SU-DHL-6 (cell line): Measurements from ENCODE around the gene CCNL2.
"Not testable (repeated sequence)": the region's sequence is repeated elsewhere in the genome, so short reads cannot be mapped to it uniquely, and the experiment has no call there.

ENCODE experiments used
- H2AFZ ChIP-seq: fragments of 200-600 bp; sonication (generic); 2 replicates; pipeline ENCODE4 v1.6.1; 2014; ENCODE audit warnings: low read depth, mild to moderate bottlenecking, moderate library complexity, mixed read lengths, antibody characterized with exemption, low read length; ENCODE audit not compliant: severe bottlenecking
- H3F3A ChIP-seq: fragments of 200-600 bp; shearing (Covaris generic); 2 replicates; pipeline ENCODE4 v1.6.0; 2016; ENCODE audit warnings: antibody characterized with exemption, mild to moderate bottlenecking; ENCODE audit not compliant: insufficient read depth
- H3K27ac ChIP-seq: fragments of 200-600 bp; sonication (generic); 2 replicates; pipeline ENCODE4 v1.5.1; 2016; ENCODE audit warnings: low read depth, mild to moderate bottlenecking, low read length, moderate library complexity, mixed read lengths
- H3K27me3 ChIP-seq: fragments of 200-600 bp; sonication (generic), shearing (Covaris generic); 2 replicates; pipeline ENCODE4 v1.6.0; 2014; ENCODE audit warnings: mild to moderate bottlenecking, low read length
- H3K36me3 ChIP-seq: fragments of 200-600 bp; sonication (generic); 2 replicates; pipeline ENCODE4 v1.6.1; 2014; ENCODE audit warnings: mild to moderate bottlenecking, low read length, mixed read lengths
- H3K4me2 ChIP-seq: fragments of 300-600, 200-600 bp; shearing (Covaris generic), sonication (generic); 2 replicates; pipeline ENCODE4 v1.6.0; 2014; ENCODE audit warnings: low read length, low read depth, mild to moderate bottlenecking; ENCODE audit not compliant: poor library complexity, severe bottlenecking
- H3K4me3 ChIP-seq: fragments of 200-600 bp; sonication (generic); 2 replicates; pipeline ENCODE4 v1.5.1; 2014; ENCODE audit warnings: antibody characterized with exemption, low read length, mild to moderate bottlenecking, mixed read lengths; ENCODE audit not compliant: insufficient read depth, poor library complexity, severe bottlenecking
- H3K79me2 ChIP-seq: fragments of 200-600 bp; sonication (generic); 2 replicates; pipeline ENCODE4 v1.6.1; 2014; ENCODE audit warnings: mild to moderate bottlenecking, low read length, moderate library complexity; ENCODE audit not compliant: insufficient read depth
- H3K9ac ChIP-seq: fragments of 200-600 bp; sonication (generic); 2 replicates; pipeline ENCODE4 v1.7.0; 2014; ENCODE audit warnings: mild to moderate bottlenecking, low read length
- H3K9me2 ChIP-seq: fragments of 200-600 bp; sonication (generic); replicated peaks from 2 replicates; pipeline ENCODE4 v1.6.1; 2014; ENCODE audit warnings: low read length; ENCODE audit not compliant: insufficient read depth
- H3K9me3 ChIP-seq: fragments of 200-600 bp; sonication (generic); 2 replicates; pipeline ENCODE4 v1.6.1; 2014; ENCODE audit warnings: low read length, mixed read lengths; ENCODE audit not compliant: insufficient read depth
- H4K20me1 ChIP-seq: fragments of 200-600 bp; sonication (generic); 2 replicates; pipeline ENCODE4 v1.6.1; 2014; ENCODE audit warnings: low read depth, mild to moderate bottlenecking, antibody characterized with exemption, low read length, moderate library complexity, mixed read lengths
- EZH2phosphoT487 ChIP-seq: fragments of 200-600 bp; sonication (generic), shearing (Covaris generic); conservative IDR thresholded peaks from 2 replicates; pipeline ENCODE4 v1.6.1; 2018; ENCODE audit warnings: mild to moderate bottlenecking, antibody characterized with exemption, low read length, moderate library complexity, mixed read lengths
- TF ChIP-seq, protein P1 (sequence below): fragments of 200-600 bp; sonication (generic); IDR thresholded peaks from one replicate; pipeline ENCODE4 v1.5.1; 2017; ENCODE audit warnings: antibody characterized with exemption, mild to moderate bottlenecking, low read length, moderate library complexity; ENCODE audit not compliant: insufficient read depth, poor library complexity, severe bottlenecking

Gene CCNL2

DNA sequence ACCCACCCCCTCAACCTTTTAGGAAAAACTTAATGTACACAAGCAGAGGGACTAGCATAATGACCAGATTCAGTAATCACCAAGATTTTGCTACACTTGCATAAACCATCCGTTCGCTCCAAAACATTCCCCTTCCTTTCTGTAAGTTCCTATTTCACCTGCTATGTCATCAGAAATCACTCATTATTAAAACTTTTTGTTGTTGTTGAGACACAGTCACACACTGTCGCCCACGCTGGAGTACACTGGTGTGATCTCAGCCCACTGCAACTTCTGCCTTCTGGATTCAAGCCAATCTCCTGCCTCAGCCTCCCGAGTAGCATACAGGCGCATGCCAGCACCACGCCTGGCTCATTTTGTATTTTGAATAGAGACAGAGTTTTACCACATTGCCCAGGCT lies 4.5 kb upstream of the CCNL2 start:
- Histone ChIP-seq H3K27me3 (no peaks in the 10 kb centered on the region), H4K20me1 (0 out of 2 replicates have a peak, but pooled peaks cover 6% of the 10 kb centered on the region), H3K79me2 (peaks cover 62% of the 10 kb centered on the region), H3K27ac (no peak overlapping the region), H3K36me3 (peaks cover 11% of the 10 kb centered on the region; the same call in 1 of the 2 replicates), H3K4me2 (no peak overlapping the region), H3K4me3 (no peak overlapping the region), H3F3A (peaks cover 25% of the 10 kb centered on the region), H3K9me2 (no peaks in the 10 kb centered on the region), H2AFZ (no peak overlapping the region), H3K9ac (no peak overlapping the region), H3K9me3 (no peaks in the 10 kb centered on the region)
- TF ChIP-seq, protein P1, sequence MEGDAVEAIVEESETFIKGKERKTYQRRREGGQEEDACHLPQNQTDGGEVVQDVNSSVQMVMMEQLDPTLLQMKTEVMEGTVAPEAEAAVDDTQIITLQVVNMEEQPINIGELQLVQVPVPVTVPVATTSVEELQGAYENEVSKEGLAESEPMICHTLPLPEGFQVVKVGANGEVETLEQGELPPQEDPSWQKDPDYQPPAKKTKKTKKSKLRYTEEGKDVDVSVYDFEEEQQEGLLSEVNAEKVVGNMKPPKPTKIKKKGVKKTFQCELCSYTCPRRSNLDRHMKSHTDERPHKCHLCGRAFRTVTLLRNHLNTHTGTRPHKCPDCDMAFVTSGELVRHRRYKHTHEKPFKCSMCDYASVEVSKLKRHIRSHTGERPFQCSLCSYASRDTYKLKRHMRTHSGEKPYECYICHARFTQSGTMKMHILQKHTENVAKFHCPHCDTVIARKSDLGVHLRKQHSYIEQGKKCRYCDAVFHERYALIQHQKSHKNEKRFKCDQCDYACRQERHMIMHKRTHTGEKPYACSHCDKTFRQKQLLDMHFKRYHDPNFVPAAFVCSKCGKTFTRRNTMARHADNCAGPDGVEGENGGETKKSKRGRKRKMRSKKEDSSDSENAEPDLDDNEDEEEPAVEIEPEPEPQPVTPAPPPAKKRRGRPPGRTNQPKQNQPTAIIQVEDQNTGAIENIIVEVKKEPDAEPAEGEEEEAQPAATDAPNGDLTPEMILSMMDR = no peak
- no peak for TF ChIP-seq EZH2phosphoT487

DNA sequence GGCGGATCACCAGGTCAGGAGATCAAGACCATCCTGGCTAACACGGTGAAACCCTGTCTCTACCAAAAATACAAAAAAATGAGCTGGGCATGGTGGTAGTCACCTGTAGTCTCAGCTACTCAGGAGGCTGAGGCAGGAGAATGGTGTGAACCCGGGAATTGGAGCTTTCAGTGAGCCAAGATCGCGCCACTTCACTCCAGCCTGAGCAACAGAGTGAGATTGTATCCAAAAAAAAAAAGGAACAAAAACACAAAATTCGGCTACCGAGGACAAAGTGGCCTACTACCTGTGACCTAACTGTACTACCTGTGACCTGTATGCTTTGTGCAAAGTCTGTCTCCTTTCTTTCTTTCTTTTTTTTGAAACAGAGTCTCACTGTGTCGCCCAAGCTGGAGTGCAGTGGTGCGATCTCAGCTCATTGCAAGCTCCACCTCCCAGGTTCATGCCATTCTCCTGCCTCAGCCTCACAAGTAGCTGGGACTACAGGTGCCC lies 3.8 kb upstream of the CCNL2 start:
- H3K79me2 ChIP-seq = peaks cover 62% of the 10 kb centered on the region
- not testable (repeated sequence) for H4K20me1 ChIP-seq, H3K27ac ChIP-seq

DNA sequence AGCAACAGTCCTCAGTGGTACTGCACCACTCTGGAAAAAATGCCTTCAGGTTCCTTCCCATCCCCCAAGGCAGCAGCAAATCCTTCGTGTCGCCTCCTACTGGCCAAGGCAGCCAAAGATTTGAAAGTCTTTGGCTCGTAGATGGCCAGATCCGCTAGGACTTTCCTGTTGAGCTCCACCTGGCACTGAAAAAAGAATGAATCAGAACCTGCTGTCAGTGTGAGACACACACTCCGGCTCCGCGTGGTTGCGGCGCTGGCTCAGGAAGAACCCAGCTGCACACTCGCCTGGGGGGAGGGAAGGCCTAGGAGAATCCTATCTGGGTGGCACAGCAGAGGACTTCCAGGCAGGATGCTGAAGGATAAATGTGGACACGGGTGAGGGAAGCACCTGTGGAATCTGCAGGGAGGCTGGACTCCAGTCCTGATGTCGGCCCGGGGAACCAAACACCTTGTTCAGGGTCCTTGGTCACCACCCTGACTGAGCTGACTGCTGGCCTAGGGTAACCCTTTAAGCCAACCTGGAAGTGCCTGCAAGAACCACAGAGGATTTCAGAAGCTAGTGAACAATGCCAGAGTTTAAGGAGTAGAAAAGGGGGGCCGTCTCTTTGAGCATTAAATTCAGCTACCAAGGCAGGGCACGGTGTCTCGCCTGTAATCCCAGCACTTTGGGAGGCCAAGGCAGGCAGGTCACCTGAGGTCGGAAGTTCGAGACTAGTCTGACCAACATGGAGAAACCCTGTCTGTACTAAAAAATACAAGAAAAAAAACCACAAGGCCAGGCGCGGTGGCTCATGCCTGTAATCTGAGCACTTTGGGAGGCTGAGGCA lies 3.2 kb upstream of the CCNL2 start:
- no peak overlapping the region for H3K27ac ChIP-seq
- H3K79me2 ChIP-seq = peaks cover 62% of the 10 kb centered on the region
- no peaks in the 10 kb centered on the region for H3K9me2 ChIP-seq
- H3K9ac ChIP-seq = no peak overlapping the region
- TF ChIP-seq, protein P1 = peak; percentile 46
- TF ChIP-seq EZH2phosphoT487 = no peak
- H2AFZ ChIP-seq = no peak overlapping the region
- H3K9me3 ChIP-seq = no peaks in the 10 kb centered on the region
- no peak overlapping the region for H3K4me3 ChIP-seq
- H3K4me2 ChIP-seq = no peak overlapping the region
- H3K27me3 ChIP-seq = no peaks in the 10 kb centered on the region
- H3F3A ChIP-seq = peaks cover 19% of the 10 kb centered on the region; the same call in 1 of the 2 replicates
- H3K36me3 ChIP-seq = peaks cover 11% of the 10 kb centered on the region; the same call in 1 of the 2 replicates
- no peaks in the 10 kb centered on the region for H4K20me1 ChIP-seq

More for the DNA sequence above, 3.8 kb upstream of the CCNL2 start:
- not testable (repeated sequence) for H3K9ac ChIP-seq, H3K36me3 ChIP-seq, H3K9me2 ChIP-seq, H2AFZ ChIP-seq, H3K4me2 ChIP-seq, H3K4me3 ChIP-seq, H3K27me3 ChIP-seq, H3K9me3 ChIP-seq
- peaks cover 19% of the 10 kb centered on the region; the same call in 1 of the 2 replicates for H3F3A ChIP-seq

DNA sequence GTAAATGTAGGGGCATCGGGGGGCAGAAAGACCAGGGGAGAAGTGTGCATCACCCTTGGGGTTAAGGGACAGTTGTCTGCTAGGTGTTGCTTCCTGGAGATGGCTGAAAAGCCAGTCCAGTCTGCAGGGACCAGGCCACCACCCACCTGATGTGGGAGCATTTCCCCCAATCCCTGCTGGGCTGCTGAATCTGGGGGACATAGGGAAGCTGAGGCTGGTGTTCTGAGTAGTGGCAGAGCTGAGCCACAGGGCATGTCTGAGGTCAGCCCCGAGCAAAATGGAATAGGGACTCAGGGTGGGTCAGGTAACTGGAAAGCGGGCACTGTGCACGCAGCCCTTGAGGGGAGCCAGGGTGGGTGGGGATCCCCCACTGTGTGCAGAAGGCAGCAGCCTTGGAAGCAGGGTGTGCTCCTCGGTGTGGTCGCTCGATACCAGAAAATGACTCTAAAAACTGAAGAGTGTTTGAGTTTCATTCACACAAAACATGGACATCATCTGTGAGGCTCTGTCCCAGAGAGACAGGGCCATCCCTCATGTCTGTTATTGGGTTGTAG lies 2.4 kb upstream of the CCNL2 start:
- Histone ChIP-seq H3K36me3 (peaks cover 14% of the 10 kb centered on the region; the same call in 1 of the 2 replicates), H3K27me3 (no peaks in the 10 kb centered on the region), H3F3A (peaks cover 19% of the 10 kb centered on the region; the same call in 1 of the 2 replicates), H3K9ac (peak overlapping the region; percentile 96; the same call in 1 of the 2 replicates), H3K4me3 (no peak overlapping the region), H4K20me1 (no peaks in the 10 kb centered on the region), H2AFZ (no peak overlapping the region), H3K27ac (no peak overlapping the region), H3K9me2 (no peaks in the 10 kb centered on the region), H3K9me3 (no peaks in the 10 kb centered on the region), H3K4me2 (peak overlapping the region; percentile 81), H3K79me2 (peaks cover 61% of the 10 kb centered on the region)
- no peak for TF ChIP-seq EZH2phosphoT487
- TF ChIP-seq, protein P1 = no peak
